Hepatocyte (in vitro differentiated cells): ENCODE results near the gene SLC7A7. TPM values are rescaled to one million over a fixed set of nuclear protein-coding genes. Genes with fewer than 3 reads are reported as not detected.
"Not testable (repeated sequence)": the region's sequence is repeated elsewhere in the genome, so short reads cannot be mapped to it uniquely, and the experiment has no call there.

Experiments
- DNase-seq: peaks from one replicate; pipeline ENCODE4 v3.0.0-alpha.2; 2016; ENCODE audit warnings: low spot score
- H2AFZ ChIP-seq: fragments of 200-600 bp; sonication (generic); 2 replicates; pipeline ENCODE4 v1.6.0; 2016; ENCODE audit warnings: antibody characterized with exemption, mild to moderate bottlenecking
- H3K27ac ChIP-seq: fragments of 200-600 bp; sonication (generic); 2 replicates; pipeline ENCODE4 v1.5.1; 2016; ENCODE audit warnings: mild to moderate bottlenecking
- H3K27me3 ChIP-seq: fragments of 200-600 bp; sonication (generic); 2 replicates; pipeline ENCODE4 v1.6.1; 2016
- H3K36me3 ChIP-seq: fragments of 200-600 bp; sonication (generic); replicated peaks from 2 replicates; pipeline ENCODE4 v1.5.1; 2016; ENCODE audit warnings: low read depth; ENCODE audit not compliant: insufficient read depth
- H3K4me1 ChIP-seq: fragments of 200-600 bp; sonication (generic); 2 replicates; pipeline ENCODE4 v1.5.1; 2016; ENCODE audit warnings: mild to moderate bottlenecking, moderate library complexity; ENCODE audit not compliant: insufficient read depth
- H3K4me2 ChIP-seq: fragments of 200-600 bp; sonication (generic); 2 replicates; pipeline ENCODE4 v1.6.0; 2016
- H3K4me3 ChIP-seq: fragments of 200-600 bp; sonication (generic); 2 replicates; pipeline ENCODE4 v1.5.1; 2016; ENCODE audit warnings: mild to moderate bottlenecking
- H3K79me2 ChIP-seq: fragments of 200-600 bp; sonication (generic); 2 replicates; pipeline ENCODE4 v1.6.0; 2017; ENCODE audit warnings: mild to moderate bottlenecking
- H3K9me2 ChIP-seq: fragments of 200-600 bp; sonication (generic); replicated peaks from 2 replicates; pipeline ENCODE4 v1.6.0; 2017; ENCODE audit warnings: mild to moderate bottlenecking; ENCODE audit not compliant: insufficient read depth
- H3K9me3 ChIP-seq: fragments of 200-600 bp; sonication (generic); 2 replicates; pipeline ENCODE4 v1.5.1; 2016; ENCODE audit warnings: low read depth, mild to moderate bottlenecking
- H4K20me1 ChIP-seq: fragments of 200-600 bp; sonication (generic); 2 replicates; pipeline ENCODE4 v1.6.0; 2016; ENCODE audit warnings: mild to moderate bottlenecking; ENCODE audit not compliant: insufficient read depth, poor library complexity, severe bottlenecking
- CTCF ChIP-seq: fragments of 200-600 bp; sonication (generic); IDR thresholded peaks from 2 replicates; pipeline ENCODE4 v1.5.1; 2016; ENCODE audit warnings: antibody characterized with exemption, mild to moderate bottlenecking; ENCODE audit not compliant: poor library complexity
- EZH2 ChIP-seq: fragments of 200-600 bp; sonication (generic); IDR thresholded peaks from 2 replicates; pipeline ENCODE4 v1.6.1; 2016; ENCODE audit warnings: antibody characterized with exemption, mild to moderate bottlenecking, borderline replicate concordance
- EZH2phosphoT487 ChIP-seq: fragments of 200-600 bp; sonication (generic); IDR thresholded peaks from one replicate; pipeline ENCODE4 v1.6.1; 2018; ENCODE audit warnings: antibody characterized with exemption, mild to moderate bottlenecking, low read depth, moderate library complexity; ENCODE audit not compliant: unreplicated experiment, severe bottlenecking
- WGBS: methylation state at CpG from one replicate; pipeline ENCODE4 v1.1.6; 2016; ENCODE audit warnings: low lambda C conversion rate; ENCODE audit errors: missing lambda C conversion rate; 5-methylcytosine and 5-hydroxymethylcytosine counted together
- polyA plus RNA-seq: library from polyadenylated mRNA; unstranded; fragments of >200 nt; fragmentation: Nextera tagmentation; extraction: Ambion mirVana; gene quantifications from 2 replicates; pipeline ENCODE4 v1.2.1, GENCODE V29; 2016
- total RNA-seq: library from RNA; depleted of rRNA; stranded (reverse); fragments of >200 nt; gene quantifications from 2 replicates; pipeline ENCODE4 v1.2.3, GENCODE V29; 2014

Gene SLC7A7
- total and polyA plus RNA-seq, 2 experiments from 2014 or later = 206 to 337 TPM

DNA sequence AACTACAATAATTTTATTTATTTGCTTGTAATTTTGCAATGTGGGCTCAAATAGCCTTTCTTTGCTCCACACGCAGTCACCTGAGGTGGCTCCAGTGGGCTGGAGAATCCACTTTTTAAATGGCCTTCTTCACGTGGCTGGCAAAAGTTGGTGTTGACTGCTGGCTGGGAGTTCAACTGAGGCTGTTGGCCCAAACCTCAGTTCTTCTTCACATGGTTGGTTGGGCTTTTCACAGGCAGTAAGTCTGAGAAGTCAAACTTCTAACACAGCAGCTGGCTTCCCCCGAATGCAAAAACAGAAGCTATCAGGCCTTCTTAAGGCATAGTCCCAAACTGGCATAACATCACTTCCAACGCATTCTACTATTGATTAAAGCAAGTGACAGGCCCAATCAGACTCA is 50.9 kb downstream of the SLC7A7 start:
- peaks cover 16% of the 10 kb centered on the region for H3K4me1 ChIP-seq
- WGBS = 90% methylated on average over 4 of the region's 4 CpGs
- no peak for TF ChIP-seq EZH2phosphoT487
- TF ChIP-seq CTCF = no peak
- TF ChIP-seq EZH2 = no peak

GRCh38 chr14:22761734-22762133 is 53.5 kb downstream of the SLC7A7 start:
- WGBS = 89% methylated on average over 1 of the region's 1 CpG
- no peaks in the 10 kb centered on the region for H3K27me3 ChIP-seq
- peaks cover 8% of the 10 kb centered on the region for H3K4me1 ChIP-seq
- H2AFZ ChIP-seq = no peak overlapping the region
- H3K9me3 ChIP-seq = no peaks in the 10 kb centered on the region
- DNase-seq = no peak
- H3K4me2 ChIP-seq = no peak overlapping the region
- H4K20me1 ChIP-seq = no peaks in the 10 kb centered on the region
- H3K27ac ChIP-seq = no peak overlapping the region
- H3K9me2 ChIP-seq = no peaks in the 10 kb centered on the region
- TF ChIP-seq EZH2phosphoT487 (no peak), CTCF (no peak), EZH2 (no peak)
- H3K4me3 ChIP-seq = no peak overlapping the region
- peaks cover 9% of the 10 kb centered on the region for H3K79me2 ChIP-seq
- H3K36me3 ChIP-seq = no peaks in the 10 kb centered on the region

More for the DNA sequence above, 50.9 kb downstream of the SLC7A7 start:
- Histone ChIP-seq H3K9me3 (no peaks in the 10 kb centered on the region), H3K27ac (no peak overlapping the region), H2AFZ (no peak overlapping the region), H3K79me2 (peaks cover 34% of the 10 kb centered on the region), H3K4me3 (no peak overlapping the region), H3K36me3 (no peaks in the 10 kb centered on the region), H3K27me3 (no peaks in the 10 kb centered on the region), H3K9me2 (no peaks in the 10 kb centered on the region), H3K4me2 (no peak overlapping the region), H4K20me1 (no peaks in the 10 kb centered on the region)
- no peak for DNase-seq

- not testable (repeated sequence) for H3K79me2 ChIP-seq, H3K27ac ChIP-seq, H3K9me3 ChIP-seq, H3K4me2 ChIP-seq, H3K4me3 ChIP-seq, H3K36me3 ChIP-seq, H3K4me1 ChIP-seq, DNase-seq, H3K9me2 ChIP-seq, H2AFZ ChIP-seq, H3K27me3 ChIP-seq, H4K20me1 ChIP-seq
- 93% methylated on average over 10 of the region's 10 CpGs for WGBS
Measured at GRCh38 chr14:22757972-22758650, 57.1 kb downstream of the SLC7A7 start.

DNA sequence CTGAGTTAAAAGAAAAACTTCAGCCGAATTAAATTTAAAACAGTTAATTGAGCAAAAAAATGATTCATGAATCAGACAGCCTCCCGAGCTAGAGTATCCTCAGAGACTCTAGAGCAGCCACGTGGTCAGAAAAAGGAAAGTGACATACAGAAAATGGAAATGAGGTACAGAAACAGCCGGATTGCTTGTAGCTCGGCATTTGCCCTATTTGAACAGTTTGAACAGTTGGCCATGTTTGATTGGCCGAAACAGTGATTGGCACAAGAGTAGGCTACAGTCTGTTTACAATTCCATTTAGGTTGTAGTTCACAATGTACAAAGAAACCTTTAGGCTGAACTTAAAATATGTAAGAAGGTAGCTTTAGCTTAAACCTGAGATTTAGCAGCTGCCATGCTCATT is 61.6 kb downstream of the SLC7A7 start:
- no peak overlapping the region for H3K4me3 ChIP-seq
- TF ChIP-seq EZH2phosphoT487 (no peak), EZH2 (no peak), CTCF (no peak)
- no peaks in the 10 kb centered on the region for H3K4me1 ChIP-seq
- no peak overlapping the region for H3K27ac ChIP-seq
- H3K9me3 ChIP-seq = no peaks in the 10 kb centered on the region
- no peaks in the 10 kb centered on the region for H3K79me2 ChIP-seq
- no peak overlapping the region for H3K4me2 ChIP-seq
- H2AFZ ChIP-seq = no peak overlapping the region
- no peaks in the 10 kb centered on the region for H3K36me3 ChIP-seq
- WGBS = 77% methylated on average over 6 of the region's 6 CpGs
- H4K20me1 ChIP-seq = no peaks in the 10 kb centered on the region
- no peaks in the 10 kb centered on the region for H3K27me3 ChIP-seq
- H3K9me2 ChIP-seq = no peaks in the 10 kb centered on the region
- DNase-seq = no peak
